Stimulated activated CD4-positive, alpha-beta T cell treated with anti-CD3 and anti-CD28 coated beads, Interleukin-12 subunit alpha, Interleukin-12 subunit beta, amount 100 ng/mL, for 24 hours (primary cell): Measurements from ENCODE around the gene SMR3A.

ENCODE experiments used
- DNase-seq, 2 experiments: peaks; one replicate each; pipeline ENCODE4 v3.0.0-alpha.2; 2020; ENCODE audit warnings: low read depth in 2 of 2

SMR3A gene

GRCh38 chr4:70360460-70360859 lies at the start of gene SMR3A:
Gene SMR3A, plus strand, starts transcription at chr4:70360760. Its CDS starts 1,356 bp downstream, at chr4:70362116.
- DNase-seq = no peak

DNA sequence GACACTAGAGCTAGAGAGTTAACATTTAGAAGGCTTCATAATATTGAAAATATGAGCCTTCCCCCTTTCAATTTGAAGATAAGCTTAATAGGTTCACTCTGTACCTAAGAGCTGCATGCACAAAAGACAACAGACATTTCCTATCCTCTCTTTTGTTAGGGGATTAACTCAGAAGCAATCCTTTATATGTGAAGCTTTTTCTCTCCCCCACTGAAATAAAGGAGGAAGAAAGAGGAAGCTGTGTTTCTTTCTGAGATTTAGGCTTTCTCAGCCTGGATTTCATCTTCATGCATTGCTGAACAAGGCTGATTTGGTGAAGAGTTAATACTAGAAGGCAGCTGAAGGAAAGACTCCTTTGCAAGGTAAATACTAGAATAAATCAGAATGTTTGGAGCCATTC lies 46.8 kb upstream of the SMR3A start:
- no peak for DNase-seq

- no peak for DNase-seq
Measured at GRCh38 chr4:70315928-70316327, 44.6 kb upstream of the SMR3A start.

DNA sequence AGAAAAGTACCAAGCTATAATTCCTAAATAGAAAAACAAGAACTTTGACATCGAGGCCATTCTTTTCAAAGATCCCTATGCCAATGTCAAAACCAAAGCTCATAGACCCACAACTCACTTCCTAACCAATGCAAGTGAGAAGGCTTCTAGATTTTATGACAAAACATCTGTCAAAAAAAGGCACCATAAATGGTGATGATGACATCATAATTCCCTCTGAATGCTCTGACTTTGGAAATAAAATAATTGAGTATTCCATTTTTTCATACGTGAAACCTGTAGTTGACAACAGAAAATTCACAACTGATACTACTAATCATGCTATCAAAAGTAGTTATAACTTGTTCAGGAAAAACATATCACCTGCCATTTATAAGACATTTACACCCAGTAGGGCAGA lies 34.5 kb upstream of the SMR3A start:
- no peak for DNase-seq

GRCh38 chr4:70334681-70335080 lies 25.9 kb upstream of the SMR3A start, which contains the start of gene CABS1:
Gene CABS1, plus strand, starts transcription at chr4:70334981. Its CDS starts 59 bp downstream, at chr4:70335040.
- DNase-seq = no peak

- DNase-seq = no peak
Measured at GRCh38 chr4:70336043-70336442, 24.5 kb upstream of the SMR3A start.

GRCh38 chr4:70337886-70338420 lies 22.6 kb upstream of the SMR3A start:
- DNase-seq = no peak

- DNase-seq = no peak
Measured at GRCh38 chr4:70356185-70356584, 4.4 kb upstream of the SMR3A start.

DNA sequence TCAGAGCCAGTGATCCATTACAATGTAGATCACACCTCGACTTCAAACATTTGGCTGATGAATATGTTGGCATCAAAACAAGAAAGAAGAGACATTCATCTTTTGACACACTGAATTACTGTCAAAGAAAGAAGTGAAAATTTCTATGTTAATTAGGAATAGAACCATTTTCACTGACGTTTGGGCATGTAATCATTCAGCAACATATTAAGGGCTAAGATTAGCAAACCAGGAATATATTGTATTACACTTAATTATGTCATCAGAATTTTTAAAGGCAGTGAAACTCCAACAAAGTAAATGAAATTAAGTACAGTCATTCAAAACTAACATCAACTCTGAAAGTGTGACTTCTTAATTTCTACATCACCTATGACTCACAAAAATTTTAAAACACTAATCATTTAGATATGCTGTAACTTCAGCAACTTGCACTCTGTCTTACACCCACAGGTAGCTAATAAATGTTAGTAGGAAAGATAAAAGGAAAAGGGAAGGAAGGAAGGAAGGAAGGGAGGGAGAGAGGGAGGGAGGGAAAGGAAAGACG lies 1.4 kb upstream of the SMR3A start:
- no peak for DNase-seq

GRCh38 chr4:70364002-70364401 lies 3.4 kb downstream of the SMR3A start:
- no peak for DNase-seq

DNA sequence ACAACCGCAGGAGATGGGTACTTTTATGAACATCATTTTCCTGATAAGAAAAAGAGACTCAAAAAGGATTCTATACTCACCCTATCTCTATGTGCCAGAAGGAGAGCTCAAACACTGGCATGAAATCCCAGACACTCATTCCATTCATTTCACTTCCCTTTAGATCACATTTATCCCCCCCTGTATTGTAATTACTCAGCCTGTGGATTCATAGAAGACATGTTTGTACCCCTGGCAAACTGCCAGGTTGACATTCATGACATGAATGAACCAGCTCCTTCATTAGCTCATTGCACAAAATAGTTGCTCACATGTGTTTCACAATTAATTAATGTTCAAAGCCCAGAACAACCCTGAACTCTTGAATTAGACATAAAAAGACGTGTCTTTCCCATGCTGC lies 4.9 kb downstream of the SMR3A start:
- no peak for DNase-seq

DNA sequence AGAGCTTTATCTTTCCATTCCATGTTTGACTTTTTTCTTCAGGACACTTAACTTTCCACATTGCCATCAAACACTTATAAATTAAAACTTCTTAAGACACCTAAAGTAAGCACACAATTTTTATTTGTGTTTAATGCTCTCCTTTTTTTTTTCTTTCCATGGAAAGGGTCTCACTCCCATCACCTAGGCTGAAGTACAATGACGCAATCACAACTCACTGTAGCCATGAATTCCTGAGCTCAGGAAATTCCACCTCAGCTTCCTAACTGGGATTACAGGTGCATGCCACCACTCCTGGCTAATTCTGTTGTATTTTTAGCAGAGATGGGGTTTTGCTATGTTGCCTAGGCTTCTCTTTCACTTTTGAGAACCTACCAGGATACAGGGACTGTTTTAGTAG lies 7.3 kb downstream of the SMR3A start:
- no peak for DNase-seq

DNA sequence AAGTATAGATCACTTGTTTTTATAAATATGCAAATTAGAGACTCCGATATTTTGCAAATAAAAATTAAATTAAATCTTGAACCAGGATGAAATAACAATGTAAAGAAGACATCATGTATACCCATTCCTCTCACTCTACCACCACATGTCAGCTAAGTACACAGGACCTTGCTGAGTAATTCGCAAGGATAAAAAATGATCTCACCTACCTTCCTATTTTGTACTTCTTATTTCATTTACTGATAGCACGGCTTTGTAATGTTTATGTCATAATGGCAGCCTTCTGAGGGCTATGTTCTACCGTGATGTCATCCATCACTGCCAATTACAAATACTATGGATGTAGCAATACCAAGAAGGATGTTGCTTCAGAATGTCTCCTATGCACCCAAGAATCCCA lies 11.4 kb downstream of the SMR3A start:
- DNase-seq = no peak

- DNase-seq = no peak
Measured at GRCh38 chr4:70372760-70373159, 12.2 kb downstream of the SMR3A start.

GRCh38 chr4:70380578-70380977 lies 20.0 kb downstream of the SMR3A start:
- DNase-seq = no peak

DNA sequence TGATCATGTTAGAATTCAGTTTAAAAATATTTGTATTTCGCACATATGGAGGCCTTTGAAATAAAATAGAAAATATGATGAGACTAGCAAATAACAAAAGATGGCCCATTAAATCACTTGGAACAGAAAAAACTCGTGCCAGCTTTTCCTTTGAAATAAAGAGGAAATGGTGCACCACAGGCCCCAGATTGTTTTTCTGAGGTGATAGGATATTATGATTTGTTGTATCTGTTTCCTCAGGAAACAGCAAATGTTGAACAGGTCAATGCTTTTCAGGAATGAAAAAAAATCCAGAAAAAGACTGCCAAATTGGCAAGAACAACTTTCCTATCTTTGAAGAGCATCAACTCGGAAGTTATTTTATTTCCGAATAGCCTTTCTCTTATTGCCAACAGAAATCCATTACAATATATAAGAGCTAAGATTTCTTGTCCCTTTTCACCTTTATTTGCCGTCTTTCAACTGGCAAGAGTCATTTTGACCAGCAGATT lies 22.2 kb downstream of the SMR3A start, which contains the start of gene SMR3B:
Gene SMR3B, plus strand, starts transcription at position 441 of the 491 bp plus-strand sequence. CDS start 1,380 bp downstream, outside the sequence.
- DNase-seq = no peak

- no peak for DNase-seq
Measured at GRCh38 chr4:70392057-70392776, 31.7 kb downstream of the SMR3A start.

- no peak for DNase-seq
Measured at GRCh38 chr4:70397580-70397979, 37.0 kb downstream of the SMR3A start, which contains the start of gene OPRPN. Gene OPRPN, plus strand, starts transcription at chr4:70397940. Its CDS starts 1,346 bp downstream, at chr4:70399286.

- DNase-seq = no peak
Measured at GRCh38 chr4:70399319-70399718, 38.8 kb downstream of the SMR3A start.

DNA sequence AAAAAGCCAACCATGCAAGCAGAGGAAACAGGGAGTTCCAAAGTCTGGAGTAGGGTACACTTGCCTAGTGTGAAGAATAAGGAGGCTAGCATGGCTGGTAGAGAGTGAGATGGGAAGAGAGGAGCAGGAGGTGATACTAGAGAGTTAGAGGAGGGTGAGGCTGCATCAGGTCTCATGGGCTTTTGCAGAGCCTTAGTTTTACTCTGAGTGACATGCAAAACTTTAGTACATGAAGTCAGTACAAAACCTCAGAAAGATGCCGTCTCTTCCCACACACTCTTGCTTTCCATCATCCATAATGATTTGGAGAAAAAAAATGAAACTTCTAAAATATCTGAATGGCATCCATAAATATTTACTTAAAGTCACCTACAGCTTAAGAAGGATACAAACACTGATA lies 42.2 kb downstream of the SMR3A start:
- DNase-seq = no peak

GRCh38 chr4:70405765-70406164 lies 45.2 kb downstream of the SMR3A start:
- DNase-seq = no peak
